ENCODE results near the gene DUSP10. TPM values are rescaled to one million over a fixed set of nuclear protein-coding genes. Genes with fewer than 3 reads are reported as not detected.

Gene DUSP10
- total RNA-seq, 3 donors from 2014 or later, result 15.5 to 33.2 (median 28.2) TPM

DNA sequence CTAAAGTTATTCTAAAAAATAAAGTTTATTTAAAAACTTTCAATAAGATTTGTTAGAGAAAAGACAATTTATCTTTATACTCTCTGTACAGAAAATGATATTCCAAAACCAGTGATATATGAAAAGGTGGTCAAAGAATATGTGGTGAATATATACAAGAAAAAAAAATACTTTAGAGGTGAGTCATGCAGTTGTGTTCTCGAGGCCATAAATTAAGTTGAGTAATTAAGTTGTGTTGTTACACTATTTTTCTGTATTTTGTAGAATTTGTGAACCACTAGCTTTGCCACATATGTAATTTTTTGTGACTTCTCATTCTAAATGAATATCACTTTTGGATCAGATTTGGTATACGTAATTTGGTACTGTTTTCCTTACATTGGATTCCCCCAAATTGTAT is 23.6 kb upstream of the DUSP10 start:
- intact Hi-C loops (cut with DNase I; ENCODE audit: low total_unique reads), result no loop called here
- H3K27me3 ChIP-seq, result no peaks in the 10 kb centered on the region
- no peak overlapping the region for H3K4me3 ChIP-seq
- H3K9me3 ChIP-seq, result no peaks in the 10 kb centered on the region
- DNase-seq (ENCODE audit: low spot score in 2 of 2), result no peak
- H3K27ac ChIP-seq, result no peak overlapping the region
- H3K4me1 ChIP-seq, result no peaks in the 10 kb centered on the region
- H3K36me3 ChIP-seq, result no peaks in the 10 kb centered on the region
- TF ChIP-seq POLR2AphosphoS5 (IDR thresholded peaks at IDR 0.05) (no peak), CTCF (IDR thresholded peaks at IDR 0.05) (no peak)

DNA sequence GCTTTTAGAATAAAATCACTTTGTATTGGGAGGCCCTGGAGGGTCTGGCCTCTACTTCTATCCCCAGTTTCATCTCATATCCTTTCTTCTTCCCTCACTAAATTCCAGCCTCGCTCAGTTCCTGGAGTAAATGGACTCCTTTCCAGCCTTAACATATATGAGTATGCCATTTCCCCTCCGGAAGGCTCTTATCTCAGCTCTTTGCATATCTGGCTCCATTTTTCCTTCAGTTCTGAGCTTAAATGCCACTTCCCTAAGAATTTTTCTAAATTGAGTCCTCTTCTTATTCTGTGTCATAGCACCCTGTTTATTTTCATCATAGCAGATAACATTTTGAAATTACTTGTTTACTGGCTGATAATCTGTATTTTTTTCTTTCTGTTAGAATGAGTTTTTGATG is 20.2 kb upstream of the DUSP10 start:
- Histone ChIP-seq H3K27ac (no peak overlapping the region), H3K4me3 (no peak overlapping the region), H3K4me1 (no peaks in the 10 kb centered on the region), H3K9me3 (no peaks in the 10 kb centered on the region), H3K36me3 (no peaks in the 10 kb centered on the region), H3K27me3 (no peaks in the 10 kb centered on the region)
- intact Hi-C loops (cut with DNase I; ENCODE audit: low total_unique reads), result no loop called here
- no peak for TF ChIP-seq POLR2A (IDR thresholded peaks at IDR 0.05)
- no peak for TF ChIP-seq POLR2AphosphoS5 (IDR thresholded peaks at IDR 0.05)
- TF ChIP-seq CTCF (IDR thresholded peaks at IDR 0.05), result no peak
- no peak for DNase-seq (ENCODE audit: low spot score in 2 of 2)

DNA sequence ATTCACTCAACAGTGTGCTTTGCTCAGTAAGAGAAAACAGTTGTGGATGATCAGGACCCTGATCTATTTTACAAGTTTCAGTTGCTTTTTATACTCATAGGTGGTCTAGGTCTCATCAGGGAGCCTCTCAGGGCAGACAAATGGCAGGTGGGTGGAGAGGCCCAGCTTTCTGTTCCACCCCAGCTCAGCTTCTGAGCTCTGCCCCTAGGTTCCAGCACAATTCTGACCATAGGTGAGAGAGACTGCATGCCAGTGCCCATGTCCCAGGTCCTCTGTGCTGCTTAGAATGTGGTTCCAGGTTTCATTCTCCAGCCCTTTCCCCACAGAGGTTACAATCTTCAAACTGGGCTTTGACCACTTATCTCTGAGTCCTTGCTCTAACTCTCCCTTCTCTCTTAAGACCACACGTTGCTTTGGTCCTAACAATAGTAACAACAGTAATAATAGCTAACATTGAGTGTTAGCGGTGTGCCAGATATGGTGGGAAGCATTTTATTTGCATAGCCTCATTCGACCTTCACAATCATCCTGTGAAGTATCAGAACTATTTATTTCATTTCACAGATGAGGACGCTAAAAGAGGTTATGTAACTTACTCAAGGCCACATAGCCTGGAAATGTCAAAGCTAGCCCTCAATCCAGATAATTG is 19.6 kb upstream of the DUSP10 start:
- intact Hi-C loops (cut with DNase I; ENCODE audit: low total_unique reads), result no loop called here
- H3K9me3 ChIP-seq, result no peaks in the 10 kb centered on the region
- H3K4me3 ChIP-seq, result no peak overlapping the region
- no peaks in the 10 kb centered on the region for H3K4me1 ChIP-seq
- DNase-seq (ENCODE audit: low spot score in 2 of 2), result no peak
- H3K36me3 ChIP-seq, result no peaks in the 10 kb centered on the region
- TF ChIP-seq CTCF (IDR thresholded peaks at IDR 0.05), result no peak
- TF ChIP-seq POLR2AphosphoS5 (IDR thresholded peaks at IDR 0.05), result no peak
- no peak for TF ChIP-seq POLR2A (IDR thresholded peaks at IDR 0.05)
- H3K27me3 ChIP-seq, result no peaks in the 10 kb centered on the region
- no peak overlapping the region for H3K27ac ChIP-seq

DNA sequence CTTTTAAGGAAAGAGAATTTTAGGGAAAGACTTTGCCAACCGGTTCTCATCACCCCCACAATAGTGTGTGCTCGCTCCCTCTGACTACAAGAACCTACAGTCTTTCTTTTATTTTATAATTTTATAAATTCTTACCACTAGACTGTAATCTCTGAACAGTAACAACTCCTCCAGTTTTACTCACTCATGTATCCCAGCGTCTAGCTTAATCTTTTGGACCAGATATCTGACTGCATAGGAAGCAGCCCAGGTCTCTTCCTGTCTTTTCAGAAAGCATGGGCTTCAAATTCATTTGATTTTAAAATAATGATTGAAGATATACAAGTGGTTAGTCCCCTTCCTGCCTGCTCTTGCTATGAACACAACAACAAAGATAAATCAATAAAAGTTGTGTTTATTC is 19.0 kb upstream of the DUSP10 start:
- Histone ChIP-seq H3K36me3 (no peaks in the 10 kb centered on the region), H3K27ac (no peak overlapping the region), H3K4me3 (no peak overlapping the region), H3K9me3 (no peaks in the 10 kb centered on the region), H3K4me1 (no peaks in the 10 kb centered on the region), H3K27me3 (no peaks in the 10 kb centered on the region)
- intact Hi-C loops (cut with DNase I; ENCODE audit: low total_unique reads), result no loop called here
- no peak for DNase-seq (ENCODE audit: low spot score in 2 of 2)
- TF ChIP-seq CTCF (IDR thresholded peaks at IDR 0.05), result no peak
- no peak for TF ChIP-seq POLR2AphosphoS5 (IDR thresholded peaks at IDR 0.05)
- TF ChIP-seq POLR2A (IDR thresholded peaks at IDR 0.05), result no peak

DNA sequence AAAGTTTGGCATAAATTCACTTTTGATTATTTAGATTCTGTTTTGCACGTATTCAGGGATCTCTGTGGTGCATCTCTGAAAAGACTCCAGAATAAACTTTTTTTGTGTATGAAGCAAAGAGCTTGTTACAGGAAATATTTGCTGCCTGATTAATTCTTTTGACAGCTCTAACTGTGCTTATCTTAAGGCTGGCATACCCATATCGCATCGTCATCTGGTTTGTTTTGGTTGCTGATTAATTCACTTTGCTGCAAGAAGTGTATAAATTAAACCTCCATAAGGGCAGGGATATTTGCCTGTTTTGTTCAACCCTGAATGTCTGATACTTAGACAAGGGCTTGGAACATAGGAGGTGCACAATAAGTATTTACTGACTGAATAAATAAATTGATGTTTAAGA is 17.5 kb upstream of the DUSP10 start:
- Histone ChIP-seq H3K36me3 (no peaks in the 10 kb centered on the region), H3K27me3 (no peaks in the 10 kb centered on the region), H3K9me3 (no peaks in the 10 kb centered on the region), H3K4me1 (no peaks in the 10 kb centered on the region), H3K4me3 (no peak overlapping the region), H3K27ac (no peak overlapping the region)
- TF ChIP-seq POLR2AphosphoS5 (IDR thresholded peaks at IDR 0.05) (no peak), CTCF (IDR thresholded peaks at IDR 0.05) (no peak), POLR2A (IDR thresholded peaks at IDR 0.05) (no peak)
- no peak for DNase-seq (ENCODE audit: low spot score in 2 of 2)
- intact Hi-C loops (cut with DNase I; ENCODE audit: low total_unique reads), result no loop called here
